Neural crest cell (in vitro differentiated cells): ENCODE measurements around the gene CADM4. TPM values are rescaled to one million over a fixed set of nuclear protein-coding genes. Genes with fewer than 3 reads are reported as not detected.
A peak's percentile ranks its signal among the peaks of the same experiment; 100 is the strongest.

Experiments used
- DNase-seq: peaks from one replicate; pipeline ENCODE4 v3.0.0; 2021; ENCODE audit warnings: low read depth, mixed read lengths, low spot score
- H3K27ac Mint-ChIP-seq: one replicate; pipeline ENCODE4 v1.8.0; 2021; ENCODE audit warnings: mild to moderate bottlenecking, mixed read lengths; ENCODE audit not compliant: unreplicated experiment
- H3K27me3 Mint-ChIP-seq: 2 replicates; pipeline ENCODE4 v1.8.0; 2021; ENCODE audit warnings: low read depth, mild to moderate bottlenecking, mixed read lengths
- H3K36me3 Mint-ChIP-seq: 2 replicates; pipeline ENCODE4 v1.8.0; 2021; ENCODE audit warnings: low read depth, mild to moderate bottlenecking, mixed read lengths
- H3K4me1 Mint-ChIP-seq: 2 replicates; pipeline ENCODE4 v1.8.0; 2021; ENCODE audit warnings: mixed read lengths
- H3K4me3 Mint-ChIP-seq: one replicate; pipeline ENCODE4 v1.8.0; 2021; ENCODE audit warnings: mild to moderate bottlenecking, mixed read lengths
- H3K9me3 Mint-ChIP-seq: 2 replicates; pipeline ENCODE4 v1.8.0; 2021; ENCODE audit warnings: mixed read lengths
- CTCF ChIP-seq: fragments of 200-600 bp; sonication (generic); conservative IDR thresholded peaks from 2 replicates; pipeline ENCODE4 v1.5.0; 2021; ENCODE audit warnings: antibody characterized with exemption, mild to moderate bottlenecking
- total RNA-seq: library from RNA; stranded (reverse); gene quantifications from 2 replicates; pipeline ENCODE4 v1.2.1, GENCODE V29; 2021

Gene CADM4
- total RNA-seq, 1 donor from 2014 or later, result 78.5 TPM

DNA sequence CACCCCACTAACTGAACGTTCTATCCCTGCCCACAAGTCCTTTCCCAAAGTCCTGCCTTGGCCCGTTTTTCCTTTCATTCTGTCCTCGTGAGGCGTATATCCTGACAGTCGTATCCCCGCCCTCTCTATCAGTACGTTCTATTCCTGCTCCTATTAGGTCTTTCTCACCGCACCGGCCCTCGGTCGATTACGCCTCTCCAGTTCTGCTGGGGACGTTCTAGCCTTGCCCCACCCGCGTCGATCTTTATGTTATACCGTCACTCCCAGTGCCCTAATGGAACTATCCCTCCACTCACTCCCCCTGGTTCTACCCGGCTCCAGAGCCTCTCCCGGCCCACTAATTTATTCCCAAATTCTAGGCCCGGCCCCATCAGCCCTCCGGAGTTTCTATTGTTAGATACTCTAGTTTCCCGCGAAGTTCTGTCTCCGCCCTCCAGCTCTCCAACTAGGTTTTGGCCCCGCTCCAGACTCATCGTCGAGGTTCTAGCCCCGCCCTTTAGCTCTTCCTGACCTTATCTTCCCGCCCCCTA, 28.3 kb upstream of the CADM4 start:
- H3K4me1 Mint-ChIP-seq, result peaks cover 33% of the 10 kb centered on the region
- H3K9me3 Mint-ChIP-seq, result no peaks in the 10 kb centered on the region
- H3K27me3 Mint-ChIP-seq, result peaks cover 44% of the 10 kb centered on the region
- H3K4me3 Mint-ChIP-seq, result peak overlapping the region; percentile 94
- no peak for DNase-seq
- H3K27ac Mint-ChIP-seq, result peak overlapping the region; percentile 98
- H3K36me3 Mint-ChIP-seq, result peaks cover 16% of the 10 kb centered on the region
- TF ChIP-seq CTCF, result no peak

DNA sequence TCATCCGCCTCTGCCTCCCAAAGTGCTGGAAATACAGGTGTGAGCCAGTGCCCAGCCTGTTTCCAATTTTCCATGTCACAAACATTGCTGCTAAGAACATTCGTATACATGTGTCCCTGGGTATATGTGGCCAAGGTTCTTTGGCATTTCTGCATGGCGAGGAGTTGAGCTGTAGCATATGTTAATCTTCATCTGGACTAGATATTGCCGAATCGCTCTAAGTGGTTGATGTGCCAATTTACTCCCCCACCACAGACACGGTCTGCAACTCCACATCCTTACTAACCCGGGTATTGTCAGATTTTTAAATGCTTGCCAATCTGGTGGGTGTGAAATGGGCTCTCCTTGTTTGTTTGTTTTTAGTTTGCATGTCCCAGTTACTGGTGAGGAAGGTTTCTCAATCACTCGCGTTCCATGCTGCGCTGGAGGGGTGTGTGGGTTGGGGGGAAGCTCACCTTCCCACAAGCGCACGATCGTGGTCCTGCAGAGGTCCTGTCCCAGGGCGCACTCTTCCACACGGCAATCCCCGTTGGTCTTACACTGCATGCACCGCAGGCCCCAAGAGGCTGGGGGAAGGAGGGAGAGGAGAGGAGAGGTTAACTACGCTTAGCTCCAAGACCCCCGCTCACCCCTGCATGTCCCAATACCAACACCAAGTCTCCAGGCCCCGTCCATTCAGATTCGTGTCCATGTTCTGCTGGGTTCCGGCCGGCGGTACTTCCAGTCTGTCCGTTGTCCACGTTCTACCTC, 27.7 kb upstream of the CADM4 start:
- peak overlapping the region; percentile 98 for H3K27ac Mint-ChIP-seq
- peaks cover 41% of the 10 kb centered on the region for H3K27me3 Mint-ChIP-seq
- H3K4me3 Mint-ChIP-seq, result peak overlapping the region; percentile 94
- TF ChIP-seq CTCF, result no peak
- no peak for DNase-seq
- peaks cover 37% of the 10 kb centered on the region for H3K4me1 Mint-ChIP-seq
- peaks cover 20% of the 10 kb centered on the region for H3K36me3 Mint-ChIP-seq
- peaks cover 2% of the 10 kb centered on the region for H3K9me3 Mint-ChIP-seq

- DNase-seq, result no peak
- Mint-ChIP-seq H3K27me3 (peaks cover 14% of the 10 kb centered on the region), H3K4me3 (peak overlapping the region; percentile 2), H3K4me1 (peaks cover 29% of the 10 kb centered on the region), H3K27ac (no peak overlapping the region), H3K36me3 (peaks cover 37% of the 10 kb centered on the region), H3K9me3 (peaks cover 2% of the 10 kb centered on the region)
- no peak for TF ChIP-seq CTCF
Observed at GRCh38 chr19:43664018-43664417, 24.4 kb upstream of the CADM4 start.

DNA sequence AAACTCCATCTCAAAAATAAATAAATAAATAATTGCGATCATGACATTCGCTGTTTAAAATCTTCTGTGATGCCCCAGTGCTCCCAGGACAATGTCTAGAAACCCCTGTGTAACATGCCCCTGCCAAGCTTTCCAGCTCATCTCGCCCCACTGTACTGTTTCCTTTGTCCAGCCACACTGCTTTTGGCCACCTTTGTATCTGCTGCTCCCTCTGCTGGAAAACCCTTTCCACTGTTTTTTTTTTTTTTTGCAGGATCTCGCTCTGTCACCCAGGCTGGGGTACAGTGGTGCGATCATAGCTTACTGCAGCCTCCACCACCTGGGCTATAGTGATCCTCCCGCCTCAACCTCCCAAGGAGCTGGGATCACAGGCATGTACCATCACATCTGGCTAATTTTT, 22.8 kb upstream of the CADM4 start:
- peaks cover 6% of the 10 kb centered on the region for H3K9me3 Mint-ChIP-seq
- H3K4me1 Mint-ChIP-seq, result peaks cover 15% of the 10 kb centered on the region
- H3K27ac Mint-ChIP-seq, result no peak overlapping the region
- H3K27me3 Mint-ChIP-seq, result no peaks in the 10 kb centered on the region
- TF ChIP-seq CTCF, result peak; percentile 53
- no peak for DNase-seq
- peaks cover 40% of the 10 kb centered on the region for H3K36me3 Mint-ChIP-seq
- peak overlapping the region; percentile 6 for H3K4me3 Mint-ChIP-seq

GRCh38 chr19:43660971-43661360, 21.3 kb upstream of the CADM4 start:
- H3K4me1 Mint-ChIP-seq, result peaks cover 8% of the 10 kb centered on the region
- peaks cover 6% of the 10 kb centered on the region for H3K9me3 Mint-ChIP-seq
- peaks cover 48% of the 10 kb centered on the region for H3K36me3 Mint-ChIP-seq
- H3K27ac Mint-ChIP-seq, result no peak overlapping the region
- no peaks in the 10 kb centered on the region for H3K27me3 Mint-ChIP-seq
- DNase-seq, result no peak
- no peak for TF ChIP-seq CTCF
- no peak overlapping the region for H3K4me3 Mint-ChIP-seq
